Caco-2 (cell line): ENCODE data around the gene YJEFN3. TPM values are rescaled to one million over a fixed set of nuclear protein-coding genes. Genes with fewer than 3 reads are reported as not detected.

ENCODE experiments used
- BruUV-seq: library from RNA; stranded (reverse); fragments of 400-500 nt; replicated peaks from 2 replicates; lab custom pipeline; 2021; lab: Mats Ljungman, UMichigan
- CTCF ChIA-PET: fragments of 300-600 bp; sonication (Branson Sonifier 250); formaldehyde crosslinking; loops from one replicate; lab custom pipeline; 2022; ENCODE audit warnings: antibody characterized with exemption; lab: Charles Lee
- POLR2A ChIA-PET: fragments of 300-600 bp; sonication (Branson Sonifier 250); formaldehyde crosslinking; loops from one replicate; lab custom pipeline; 2022; ENCODE audit warnings: antibody characterized with exemption; lab: Charles Lee
- DNase-seq, 2 experiments: peaks; one replicate each; pipeline versions ENCODE4 v3.0.0 to v3.0.0-alpha.2; 2020 to 2022
- H3K27me3 ChIP-seq: replicated peaks from 2 replicates; pipeline ENCODE4 v1.6.0; 2011; ENCODE audit warnings: low read length; ENCODE audit not compliant: control insufficient read depth, insufficient read depth
- H3K36me3 ChIP-seq: 2 replicates; pipeline ENCODE4 v1.5.1; 2011; ENCODE audit warnings: low read length; ENCODE audit not compliant: control insufficient read depth, insufficient read depth
- H3K4me1 ChIP-seq: fragments of 250-450 bp; sonication (Bioruptor Pico); 2 replicates; pipeline ENCODE4 v1.5.1; 2020; ENCODE audit warnings: mild to moderate bottlenecking
- H3K4me3 ChIP-seq: 2 replicates; pipeline ENCODE4 v1.5.1; 2011; ENCODE audit warnings: low read depth, mild to moderate bottlenecking, control low read depth, low read length
- H3K9me3 ChIP-seq: fragments of 250-450 bp; sonication (Bioruptor Pico); 2 replicates; pipeline ENCODE4 v1.5.1; 2020; ENCODE audit warnings: mild to moderate bottlenecking, moderate library complexity
- H3K27ac Mint-ChIP-seq: one replicate; pipeline ENCODE4 v1.8.0; 2022; ENCODE audit warnings: mixed read lengths; ENCODE audit not compliant: unreplicated experiment
- H3K27me3 Mint-ChIP-seq: one replicate; pipeline ENCODE4 v1.8.0; 2022; ENCODE audit warnings: mixed read lengths; ENCODE audit not compliant: insufficient read depth, unreplicated experiment
- H3K36me3 Mint-ChIP-seq: one replicate; pipeline ENCODE4 v1.8.0; 2022; ENCODE audit warnings: mild to moderate bottlenecking, mixed read lengths; ENCODE audit not compliant: insufficient read depth, unreplicated experiment
- H3K4me1 Mint-ChIP-seq: one replicate; pipeline ENCODE4 v1.8.0; 2022; ENCODE audit warnings: low read depth, mixed read lengths; ENCODE audit not compliant: unreplicated experiment
- H3K4me3 Mint-ChIP-seq: one replicate; pipeline ENCODE4 v1.8.0; 2022; ENCODE audit warnings: mild to moderate bottlenecking, moderate library complexity, mixed read lengths; ENCODE audit not compliant: unreplicated experiment
- H3K9me3 Mint-ChIP-seq: one replicate; pipeline ENCODE4 v1.8.0; 2022; ENCODE audit warnings: mixed read lengths; ENCODE audit not compliant: unreplicated experiment
- intact Hi-C: fragments of 100-400 bp; cut with micrococcal nuclease; formaldehyde crosslinking; loops from one replicate; pipeline ENCODE4 v1.10.0; 2022; ENCODE audit not compliant: unreplicated experiment
- total RNA-seq: library from RNA; stranded (reverse); gene quantifications from 2 replicates; pipeline ENCODE4 v1.2.3, GENCODE V29; 2022
- TF ChIP-seq, protein P1 (sequence below), 2 experiments: fragments of 200-600 bp in 1 of 2; IDR thresholded peaks; 1 replicate in 1 of 2; 2 replicates in 1 of 2; pipeline versions ENCODE4 v1.5.1 to v1.8.0; 2011 to 2022; ENCODE audit warnings: antibody characterized with exemption in 1 of 2, control low read depth in 1 of 2, inconsistent platforms in 1 of 2, low read depth in 1 of 2, low read length in 1 of 2, mild to moderate bottlenecking in 1 of 2, moderate library complexity in 1 of 2; ENCODE audit not compliant: insufficient read depth in 1 of 2, severe bottlenecking in 1 of 2, unreplicated experiment in 1 of 2

The YJEFN3 gene
- total RNA-seq, 1 experiment from 2014 or later, result 8.1 TPM

DNA sequence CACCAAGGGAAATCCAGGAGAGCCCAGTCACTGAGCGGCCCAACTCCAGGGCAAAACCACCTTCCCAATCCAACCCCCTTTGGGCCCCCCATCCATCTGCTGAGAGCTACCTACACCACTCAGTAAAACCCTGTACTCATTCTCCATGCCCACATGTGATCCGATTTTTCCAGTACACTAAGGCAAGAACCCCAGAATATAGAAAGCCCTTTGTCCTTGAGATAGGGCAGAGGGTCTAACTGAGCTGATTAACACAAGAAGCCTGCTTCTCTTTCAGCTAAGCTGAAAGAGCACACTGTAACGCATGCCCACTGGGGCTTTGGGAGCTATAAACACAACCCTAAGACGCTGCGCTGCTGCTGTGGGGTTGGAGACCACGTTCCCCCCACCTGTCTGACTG is 53.8 kb downstream of the YJEFN3 start:
- H3K36me3 ChIP-seq, result no peaks in the 10 kb centered on the region
- H3K27ac Mint-ChIP-seq, result peak overlapping the region; percentile 46
- ChIA-PET POLR2A (no interaction called here), CTCF (no interaction called here)
- TF ChIP-seq, protein P1, sequence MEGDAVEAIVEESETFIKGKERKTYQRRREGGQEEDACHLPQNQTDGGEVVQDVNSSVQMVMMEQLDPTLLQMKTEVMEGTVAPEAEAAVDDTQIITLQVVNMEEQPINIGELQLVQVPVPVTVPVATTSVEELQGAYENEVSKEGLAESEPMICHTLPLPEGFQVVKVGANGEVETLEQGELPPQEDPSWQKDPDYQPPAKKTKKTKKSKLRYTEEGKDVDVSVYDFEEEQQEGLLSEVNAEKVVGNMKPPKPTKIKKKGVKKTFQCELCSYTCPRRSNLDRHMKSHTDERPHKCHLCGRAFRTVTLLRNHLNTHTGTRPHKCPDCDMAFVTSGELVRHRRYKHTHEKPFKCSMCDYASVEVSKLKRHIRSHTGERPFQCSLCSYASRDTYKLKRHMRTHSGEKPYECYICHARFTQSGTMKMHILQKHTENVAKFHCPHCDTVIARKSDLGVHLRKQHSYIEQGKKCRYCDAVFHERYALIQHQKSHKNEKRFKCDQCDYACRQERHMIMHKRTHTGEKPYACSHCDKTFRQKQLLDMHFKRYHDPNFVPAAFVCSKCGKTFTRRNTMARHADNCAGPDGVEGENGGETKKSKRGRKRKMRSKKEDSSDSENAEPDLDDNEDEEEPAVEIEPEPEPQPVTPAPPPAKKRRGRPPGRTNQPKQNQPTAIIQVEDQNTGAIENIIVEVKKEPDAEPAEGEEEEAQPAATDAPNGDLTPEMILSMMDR (IDR thresholded peaks at IDR 0.05; ENCODE audit: insufficient read depth in 1 of 2, low read depth in 1 of 2, low read length in 1 of 2, severe bottlenecking in 1 of 2, unreplicated experiment in 1 of 2), result no peak
- no peaks in the 10 kb centered on the region for H3K27me3 ChIP-seq
- H3K4me1 Mint-ChIP-seq, result peaks cover 7% of the 10 kb centered on the region
- H3K4me3 Mint-ChIP-seq, result no peak overlapping the region
- DNase-seq, result no peak
- no peaks in the 10 kb centered on the region for H3K27me3 Mint-ChIP-seq
- intact Hi-C loops, result no loop called here
- no peaks in the 10 kb centered on the region for H3K9me3 Mint-ChIP-seq
- no peaks in the 10 kb centered on the region for H3K36me3 Mint-ChIP-seq
- H3K4me3 ChIP-seq, result no peak overlapping the region
- BruUV-seq, result no TSS peak
- H3K4me1 ChIP-seq, result no peaks in the 10 kb centered on the region
- no peaks in the 10 kb centered on the region for H3K9me3 ChIP-seq

- Mint-ChIP-seq H3K27ac (no peak overlapping the region), H3K4me3 (no peak overlapping the region), H3K27me3 (no peaks in the 10 kb centered on the region), H3K9me3 (no peaks in the 10 kb centered on the region), H3K36me3 (no peaks in the 10 kb centered on the region), H3K4me1 (peaks cover 7% of the 10 kb centered on the region)
- no peaks in the 10 kb centered on the region for H3K36me3 ChIP-seq
- no peak for DNase-seq
- H3K27me3 ChIP-seq, result no peaks in the 10 kb centered on the region
- no peaks in the 10 kb centered on the region for H3K9me3 ChIP-seq
- ChIA-PET POLR2A (no interaction called here), CTCF (interaction anchor here (0.7 kb wide), 1 partner anchor 27 kb away, joined by 4 read pairs; no protein-coding TSS in a partner anchor)
- no peak overlapping the region for H3K4me3 ChIP-seq
- TF ChIP-seq, protein P1 (IDR thresholded peaks at IDR 0.05; ENCODE audit: insufficient read depth in 1 of 2, low read depth in 1 of 2, low read length in 1 of 2, severe bottlenecking in 1 of 2, unreplicated experiment in 1 of 2), result no peak
- H3K4me1 ChIP-seq, result no peaks in the 10 kb centered on the region
- intact Hi-C loops, result no loop called here
- no TSS peak for BruUV-seq
These were observed 55.6 kb downstream of the YJEFN3 start for GRCh38 chr19:19584356-19584755.

Other genes starting within 250 kb of the YJEFN3 start
- 51.2 and 58.4 TPM in 2 replicates for gene SUGP1, start 208.4 kb upstream of the YJEFN3 start, total RNA-seq
- 51.3 and 62.6 TPM in 2 replicates for gene MAU2, start 208.1 kb upstream of the YJEFN3 start, total RNA-seq
- gene GATAD2A, start 123.2 kb upstream of the YJEFN3 start, total RNA-seq, result 118 and 126 TPM in 2 replicates
- 3.1 and 3.8 TPM in 2 replicates for gene TSSK6, start 13.4 kb upstream of the YJEFN3 start, total RNA-seq
- gene NDUFA13, start 12.7 kb upstream of the YJEFN3 start, total RNA-seq, result 345 and 355 TPM in 2 replicates
- 1.1 and 1.3 TPM in 2 replicates for gene CILP2, start 9.4 kb downstream of the YJEFN3 start, total RNA-seq
- 3.5 and 3.6 TPM in 2 replicates for gene PBX4, start 89.8 kb downstream of the YJEFN3 start, total RNA-seq
- 29.3 and 31.3 TPM in 2 replicates for gene LPAR2, start 99.3 kb downstream of the YJEFN3 start, total RNA-seq
- gene GMIP, start 114.7 kb downstream of the YJEFN3 start, total RNA-seq, result 8.6 and 10.4 TPM in 2 replicates
- 83.0 and 93.1 TPM in 2 replicates for gene ATP13A1, start 134.8 kb downstream of the YJEFN3 start, total RNA-seq
- gene ZNF101, start 139.9 kb downstream of the YJEFN3 start, total RNA-seq, result 11.8 and 12.5 TPM in 2 replicates
- 4.5 and 4.9 TPM in 2 replicates for gene ZNF14, start 204.2 kb downstream of the YJEFN3 start, total RNA-seq